Suprapubic skin (tissue), 4 donors: ENCODE data around the gene SPINT2.

ENCODE experiments used
- CTCF ChIP-seq, 2 donors: fragments of 200-600 bp in 1 of 2; fragments of 450-650 bp in 1 of 2; sonication (generic) in 1 of 2; IDR thresholded peaks; one replicate each; pipeline ENCODE4 v1.5.1; 2016 to 2019; ENCODE audit warnings: antibody characterized with exemption in 2 of 2, mild to moderate bottlenecking in 1 of 2, moderate library complexity in 1 of 2
- EP300 ChIP-seq: sonication (generic); formaldehyde crosslinking; IDR thresholded peaks from one replicate; pipeline ENCODE4 v1.6.1; 2017; ENCODE audit warnings: antibody characterized with exemption
- POLR2A ChIP-seq, 2 donors: fragments of 450-650 bp; IDR thresholded peaks; one replicate each; pipeline ENCODE4 v1.6.1; 2017; ENCODE audit warnings: antibody characterized with exemption in 2 of 2, mild to moderate bottlenecking in 2 of 2, moderate library complexity in 2 of 2
- POLR2AphosphoS5 ChIP-seq, 3 donors: sonication (generic); formaldehyde crosslinking; IDR thresholded peaks; one replicate each; pipeline ENCODE4 v1.6.1; 2017; ENCODE audit warnings: antibody characterized with exemption in 3 of 3

- TF ChIP-seq POLR2AphosphoS5 (IDR thresholded peaks at IDR 0.05) (no peak), CTCF (IDR thresholded peaks at IDR 0.05) (no peak), POLR2A (IDR thresholded peaks at IDR 0.05) (no peak), EP300 (no peak)
Observed at GRCh38 chr19:38250428-38250820, 13.9 kb upstream of the SPINT2 start.
